ENCODE measurements around the gene ERMN.
A peak's percentile ranks its signal among the peaks of the same experiment; 100 is the strongest.
"Not testable (repeated sequence)": the region's sequence is repeated elsewhere in the genome, so short reads cannot be mapped to it uniquely, and the experiment has no call there.

The ERMN gene

GRCh38 chr2:157325786-157326185 is at the start of gene ERMN:
ERMN (minus strand) TSS chr2:157325824; CDS start chr2:157325642, 182 bp downstream.
- no peak for DNase-seq (ENCODE audit: low read depth)
- no peak for TF ChIP-seq CTCF (IDR thresholded peaks at IDR 0.05; ENCODE audit: control insufficient read depth, insufficient read depth, low read depth, low read length, missing control alignments)

GRCh38 chr2:157375384-157375783 is 49.8 kb upstream of the ERMN start:
- DNase-seq (ENCODE audit: low read depth), result no peak
- no peak overlapping the region for H3K4me3 ChIP-seq (ENCODE audit: control insufficient read depth, low read depth, low read length)
- no peak for TF ChIP-seq CTCF (IDR thresholded peaks at IDR 0.05; ENCODE audit: control insufficient read depth, insufficient read depth, low read depth, low read length, missing control alignments)

More at GRCh38 chr2:157325786-157326185, at the start of gene ERMN:
- no peak within 1 kb of the TSS for H3K4me3 ChIP-seq (ENCODE audit: control insufficient read depth, low read depth, low read length)

GRCh38 chr2:157368508-157368907 is 42.9 kb upstream of the ERMN start:
- H3K4me3 ChIP-seq (ENCODE audit: control insufficient read depth, low read depth, low read length); DNase-seq (ENCODE audit: low read depth): not testable (repeated sequence)

- no peak overlapping the region for H3K4me3 ChIP-seq (ENCODE audit: control insufficient read depth, low read depth, low read length)
- DNase-seq (ENCODE audit: low read depth), result no peak
Measured at GRCh38 chr2:157367704-157368103, 42.1 kb upstream of the ERMN start.

GRCh38 chr2:157364257-157364974 is 38.8 kb upstream of the ERMN start:
- H3K4me3 ChIP-seq (ENCODE audit: control insufficient read depth, low read depth, low read length), result no peak overlapping the region
- TF ChIP-seq CTCF (IDR thresholded peaks at IDR 0.05; ENCODE audit: control insufficient read depth, insufficient read depth, low read depth, low read length, missing control alignments), result no peak
- DNase-seq (ENCODE audit: low read depth), result no peak

More at GRCh38 chr2:157367704-157368103, 42.1 kb upstream of the ERMN start:
- no peak for TF ChIP-seq CTCF (IDR thresholded peaks at IDR 0.05; ENCODE audit: control insufficient read depth, insufficient read depth, low read depth, low read length, missing control alignments)

GRCh38 chr2:157363612-157364101 is 38.0 kb upstream of the ERMN start:
- peak; percentile 48 for DNase-seq (ENCODE audit: low read depth)
- H3K4me3 ChIP-seq (ENCODE audit: control insufficient read depth, low read depth, low read length), result no peak overlapping the region
- no peak for TF ChIP-seq CTCF (IDR thresholded peaks at IDR 0.05; ENCODE audit: control insufficient read depth, insufficient read depth, low read depth, low read length, missing control alignments)

- no peak overlapping the region for H3K4me3 ChIP-seq (ENCODE audit: control insufficient read depth, low read depth, low read length)
- no peak for DNase-seq (ENCODE audit: low read depth)
- TF ChIP-seq CTCF (IDR thresholded peaks at IDR 0.05; ENCODE audit: control insufficient read depth, insufficient read depth, low read depth, low read length, missing control alignments), result no peak
Measured at GRCh38 chr2:157362627-157363026, 37.0 kb upstream of the ERMN start.
